Measurements from ENCODE around the gene MYBL2. TPM values are rescaled to one million over a fixed set of nuclear protein-coding genes. Genes with fewer than 3 reads are reported as not detected.

MYBL2 gene
- total RNA-seq, 1 donor from 2014 or later = 1.7 TPM

DNA sequence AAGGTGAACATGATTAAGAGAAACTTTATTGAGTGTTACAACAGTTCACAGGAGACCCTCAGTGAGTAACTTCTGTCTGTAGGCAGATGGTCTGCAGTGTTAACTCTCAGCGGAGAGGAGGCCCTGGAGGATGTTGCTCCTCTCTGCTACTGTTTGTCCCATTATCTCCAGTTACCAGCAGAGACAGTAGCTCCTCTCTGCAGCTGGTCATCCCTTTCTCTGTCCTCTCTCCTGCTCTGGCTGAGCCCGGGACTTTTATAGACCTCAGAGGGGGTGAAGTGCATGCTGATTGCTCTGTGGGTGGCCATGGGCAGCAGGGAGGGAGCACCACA lies 54.1 kb downstream of the MYBL2 start:
- H3K4me3 ChIP-seq = no peak overlapping the region
- DNase-seq (no peak), ATAC-seq (no peak)
- H3K27me3 ChIP-seq (ENCODE audit: low read depth) = no peaks in the 10 kb centered on the region
- H3K9me3 ChIP-seq = no peaks in the 10 kb centered on the region
- no peak overlapping the region for H3K27ac ChIP-seq
- H3K4me1 ChIP-seq = no peaks in the 10 kb centered on the region
- no peaks in the 10 kb centered on the region for H3K36me3 ChIP-seq
- intact Hi-C loops (cut with DNase I) = no loop called here
- TF ChIP-seq, protein P1, sequence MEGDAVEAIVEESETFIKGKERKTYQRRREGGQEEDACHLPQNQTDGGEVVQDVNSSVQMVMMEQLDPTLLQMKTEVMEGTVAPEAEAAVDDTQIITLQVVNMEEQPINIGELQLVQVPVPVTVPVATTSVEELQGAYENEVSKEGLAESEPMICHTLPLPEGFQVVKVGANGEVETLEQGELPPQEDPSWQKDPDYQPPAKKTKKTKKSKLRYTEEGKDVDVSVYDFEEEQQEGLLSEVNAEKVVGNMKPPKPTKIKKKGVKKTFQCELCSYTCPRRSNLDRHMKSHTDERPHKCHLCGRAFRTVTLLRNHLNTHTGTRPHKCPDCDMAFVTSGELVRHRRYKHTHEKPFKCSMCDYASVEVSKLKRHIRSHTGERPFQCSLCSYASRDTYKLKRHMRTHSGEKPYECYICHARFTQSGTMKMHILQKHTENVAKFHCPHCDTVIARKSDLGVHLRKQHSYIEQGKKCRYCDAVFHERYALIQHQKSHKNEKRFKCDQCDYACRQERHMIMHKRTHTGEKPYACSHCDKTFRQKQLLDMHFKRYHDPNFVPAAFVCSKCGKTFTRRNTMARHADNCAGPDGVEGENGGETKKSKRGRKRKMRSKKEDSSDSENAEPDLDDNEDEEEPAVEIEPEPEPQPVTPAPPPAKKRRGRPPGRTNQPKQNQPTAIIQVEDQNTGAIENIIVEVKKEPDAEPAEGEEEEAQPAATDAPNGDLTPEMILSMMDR (IDR thresholded peaks at IDR 0.05) = no peak

DNA sequence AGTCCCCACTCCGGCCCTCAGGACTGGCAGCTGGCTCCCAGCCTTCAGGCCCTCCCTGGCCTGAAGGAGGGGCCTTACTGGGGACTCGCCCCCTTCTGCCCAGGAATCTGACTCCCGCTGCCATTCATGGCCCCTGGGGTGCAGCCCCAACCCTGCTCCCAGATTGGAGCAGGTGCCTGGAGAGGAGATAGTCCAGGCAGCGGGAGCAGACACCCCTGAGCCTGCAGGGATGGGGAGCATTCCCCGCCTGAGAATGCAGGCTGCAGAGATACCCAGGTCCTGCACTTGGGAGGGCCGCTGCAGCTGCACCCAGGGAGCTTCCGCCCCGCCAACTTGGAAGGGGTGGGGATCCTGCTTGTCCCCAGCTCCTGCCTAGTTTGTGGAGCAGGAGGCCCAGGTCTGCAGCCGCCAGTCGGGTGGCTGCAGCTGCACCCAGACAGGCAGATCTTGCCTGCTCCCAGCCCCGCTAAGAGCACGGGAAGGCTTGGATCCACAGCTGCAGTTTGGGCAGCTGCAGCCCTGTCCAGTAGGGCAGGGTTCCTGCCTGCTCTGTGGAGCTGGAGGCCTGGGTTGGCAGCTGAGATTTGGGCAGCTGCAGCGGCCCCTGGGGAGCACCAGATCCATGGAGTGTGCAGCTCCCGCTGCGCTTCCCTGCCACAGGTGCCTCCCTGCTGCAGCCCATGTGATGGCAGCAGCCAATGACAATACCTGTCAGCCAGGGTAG lies 54.7 kb downstream of the MYBL2 start:
- ATAC-seq (peak in 1 of 2 donors; percentile 14), DNase-seq (no peak)
- no peaks in the 10 kb centered on the region for H3K27me3 ChIP-seq (ENCODE audit: low read depth)
- no peaks in the 10 kb centered on the region for H3K9me3 ChIP-seq
- H3K4me3 ChIP-seq = no peak overlapping the region
- TF ChIP-seq, protein P1 (IDR thresholded peaks at IDR 0.05) = no peak
- H3K36me3 ChIP-seq = no peaks in the 10 kb centered on the region
- intact Hi-C loops (cut with DNase I) = no loop called here
- H3K27ac ChIP-seq = no peak overlapping the region
- H3K4me1 ChIP-seq = no peaks in the 10 kb centered on the region

DNA sequence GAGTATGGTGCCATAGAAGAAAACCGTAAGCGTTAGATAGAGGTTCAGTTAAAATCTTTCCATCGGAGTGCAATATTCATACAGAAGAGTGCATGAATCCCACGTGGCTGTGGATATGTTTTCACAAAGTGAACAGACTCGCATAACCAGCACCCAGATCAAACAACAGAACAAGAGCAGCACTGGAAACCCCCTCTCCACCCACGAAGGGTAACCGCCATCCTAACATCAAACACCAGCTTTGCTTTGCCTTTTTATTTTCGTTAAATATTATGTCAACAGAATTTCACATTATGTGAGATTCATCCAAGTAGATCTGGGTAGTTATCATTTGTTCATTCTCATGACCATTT lies 55.2 kb downstream of the MYBL2 start:
- no peaks in the 10 kb centered on the region for H3K9me3 ChIP-seq
- H3K4me3 ChIP-seq = no peak overlapping the region
- no peaks in the 10 kb centered on the region for H3K27me3 ChIP-seq (ENCODE audit: low read depth)
- TF ChIP-seq, protein P1 (IDR thresholded peaks at IDR 0.05) = no peak
- H3K36me3 ChIP-seq = no peaks in the 10 kb centered on the region
- ATAC-seq (no peak), DNase-seq (no peak)
- H3K27ac ChIP-seq = no peak overlapping the region
- no peaks in the 10 kb centered on the region for H3K4me1 ChIP-seq
- intact Hi-C loops (cut with DNase I) = no loop called here

DNA sequence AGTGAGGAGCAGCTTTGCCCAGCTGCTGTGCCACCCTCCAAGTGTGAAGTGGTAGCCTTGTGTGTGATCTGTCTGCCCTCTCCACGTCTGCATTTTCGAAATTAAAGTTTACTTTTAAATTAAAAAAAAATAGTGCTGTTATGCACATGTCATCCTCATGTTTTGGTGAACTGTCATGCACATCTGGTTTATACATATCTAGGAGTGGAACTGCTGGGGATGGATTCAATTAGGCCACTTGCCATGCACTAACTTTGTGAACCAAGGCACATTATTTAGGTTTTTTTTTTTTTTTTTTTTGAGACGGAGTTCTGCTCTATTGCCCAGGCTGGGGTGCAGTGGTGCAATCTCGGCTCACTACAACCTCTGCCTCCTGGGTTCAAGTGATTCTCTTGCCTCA lies 56.3 kb downstream of the MYBL2 start:
- Histone ChIP-seq H3K27ac (no peak overlapping the region), H3K4me3 (no peak overlapping the region), H3K36me3 (no peaks in the 10 kb centered on the region), H3K4me1 (no peaks in the 10 kb centered on the region), H3K27me3 (ENCODE audit: low read depth) (no peaks in the 10 kb centered on the region), H3K9me3 (no peaks in the 10 kb centered on the region)
- TF ChIP-seq, protein P1 (IDR thresholded peaks at IDR 0.05) = no peak
- intact Hi-C loops (cut with DNase I) = no loop called here
- no peak for ATAC-seq
- DNase-seq = no peak

DNA sequence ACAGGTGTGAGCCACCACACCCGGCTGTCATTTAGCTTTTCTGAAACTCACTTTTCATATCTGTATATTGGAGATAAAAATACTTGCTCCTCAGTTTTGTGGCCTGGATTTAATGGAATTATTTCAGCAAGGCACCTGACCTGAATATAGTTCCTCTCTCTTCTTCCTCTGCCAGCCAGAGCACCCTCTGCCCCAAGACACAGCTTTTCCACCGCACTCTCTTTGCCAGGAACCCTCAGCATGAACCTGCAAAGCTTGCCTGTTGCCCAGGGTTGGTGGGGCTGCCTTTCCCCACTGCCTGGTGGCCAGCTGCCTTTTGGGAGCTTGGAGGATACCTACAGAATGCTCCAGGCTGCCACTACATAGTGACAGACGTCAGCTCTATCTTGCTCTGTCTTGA lies 56.8 kb downstream of the MYBL2 start:
- no peaks in the 10 kb centered on the region for H3K9me3 ChIP-seq
- no peak for DNase-seq
- TF ChIP-seq, protein P1 (IDR thresholded peaks at IDR 0.05) = no peak
- no peak overlapping the region for H3K27ac ChIP-seq
- intact Hi-C loops (cut with DNase I) = no loop called here
- H3K4me3 ChIP-seq = no peak overlapping the region
- no peaks in the 10 kb centered on the region for H3K27me3 ChIP-seq (ENCODE audit: low read depth)
- no peaks in the 10 kb centered on the region for H3K4me1 ChIP-seq
- no peak for ATAC-seq
- H3K36me3 ChIP-seq = no peaks in the 10 kb centered on the region
